NCI-H748 (cell line): ENCODE measurements around the gene FCHO1.
"Not testable (repeated sequence)": the region's sequence is repeated elsewhere in the genome, so short reads cannot be mapped to it uniquely, and the experiment has no call there.

ENCODE experiments used
- DNase-seq: peaks from one replicate; lab custom pipeline; 2025; ENCODE audit not compliant: unreplicated experiment; lab: John Stamatoyannopoulos, UW

The FCHO1 gene

DNA sequence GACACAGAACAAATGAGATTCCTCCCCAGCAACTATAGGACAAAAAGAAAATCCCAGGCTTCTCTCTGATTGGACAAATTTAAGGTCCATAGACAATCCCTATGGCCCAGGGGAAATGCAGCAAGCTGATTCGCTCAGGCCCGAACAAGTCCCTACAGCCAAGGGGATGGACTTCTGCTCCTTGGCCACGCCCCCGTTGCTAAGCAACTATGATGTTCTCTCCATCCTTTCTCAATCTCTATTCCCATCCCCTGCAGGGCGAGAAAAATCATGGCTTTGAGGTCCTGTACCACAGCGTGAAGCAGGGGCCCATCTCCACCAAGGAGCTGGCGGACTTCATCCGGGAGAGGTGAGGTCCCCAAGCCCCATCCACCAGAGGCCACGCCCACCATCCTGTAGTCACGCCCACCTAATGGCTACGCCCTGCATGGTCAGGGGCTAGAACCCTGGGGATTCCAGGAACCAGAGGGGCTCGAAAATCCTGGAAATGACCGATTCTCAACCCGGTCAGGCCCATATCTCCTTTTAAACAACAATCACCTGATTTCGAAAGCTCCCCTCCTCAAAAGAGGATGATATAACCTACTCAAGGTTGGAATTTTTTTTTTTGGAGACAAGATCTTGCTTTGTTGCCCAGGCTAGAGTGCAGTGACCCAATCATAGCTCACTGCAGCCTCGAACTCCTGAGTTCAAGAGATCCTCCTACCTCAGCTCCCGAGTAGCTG is 11.4 kb downstream of the FCHO1 start:
- peak; percentile 92 for DNase-seq

- DNase-seq, result no peak
Measured at GRCh38 chr19:17764348-17764747, 13.1 kb downstream of the FCHO1 start.

DNA sequence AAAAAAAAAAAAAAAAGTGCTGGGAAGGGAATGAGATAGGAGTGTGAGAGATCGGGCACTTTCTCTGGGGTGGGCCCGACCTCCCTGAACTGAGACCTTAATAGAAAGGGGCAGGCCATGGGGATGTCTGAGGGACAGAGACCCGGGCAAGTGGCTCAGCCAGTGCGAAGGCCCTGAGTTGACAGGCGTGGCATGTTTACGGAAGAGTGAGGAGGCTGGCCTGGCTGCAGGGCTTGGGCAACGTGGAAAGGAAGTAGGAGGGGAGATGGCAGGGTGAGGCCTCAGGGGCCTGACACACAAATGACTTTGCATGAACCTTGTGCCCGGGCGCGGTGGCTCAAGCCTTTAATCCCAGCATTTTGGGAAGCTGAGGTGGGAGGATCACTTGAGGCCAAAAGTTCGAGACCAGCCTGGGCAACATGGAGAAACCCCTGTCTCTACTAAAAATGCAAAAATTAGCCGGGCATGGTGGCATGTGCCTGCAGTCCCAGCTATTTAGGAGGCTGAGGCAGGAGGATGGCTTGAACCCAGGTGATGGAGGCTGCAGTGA is 13.9 kb downstream of the FCHO1 start:
- DNase-seq, result no peak

GRCh38 chr19:17766543-17767131 is 15.4 kb downstream of the FCHO1 start:
- DNase-seq, result peak; percentile 83

DNA sequence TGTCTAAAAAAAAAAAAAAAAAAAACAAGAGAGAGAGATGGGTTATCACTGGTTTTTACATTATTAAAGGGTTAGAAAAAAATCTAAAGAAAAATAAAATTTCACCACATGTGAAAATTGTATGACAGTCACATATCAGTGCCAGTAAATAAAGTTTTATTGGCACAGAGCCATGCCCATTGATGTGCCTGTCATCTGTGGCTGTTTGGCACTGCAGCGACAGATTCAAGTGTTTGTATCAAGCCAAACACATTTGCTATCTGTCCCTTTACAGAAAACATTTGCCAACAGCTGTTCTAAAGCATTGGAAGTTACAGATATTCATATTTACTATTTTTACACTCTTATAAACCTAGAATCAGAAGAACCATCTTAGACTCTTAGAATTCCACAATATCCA is 16.3 kb downstream of the FCHO1 start:
- DNase-seq, result no peak

DNA sequence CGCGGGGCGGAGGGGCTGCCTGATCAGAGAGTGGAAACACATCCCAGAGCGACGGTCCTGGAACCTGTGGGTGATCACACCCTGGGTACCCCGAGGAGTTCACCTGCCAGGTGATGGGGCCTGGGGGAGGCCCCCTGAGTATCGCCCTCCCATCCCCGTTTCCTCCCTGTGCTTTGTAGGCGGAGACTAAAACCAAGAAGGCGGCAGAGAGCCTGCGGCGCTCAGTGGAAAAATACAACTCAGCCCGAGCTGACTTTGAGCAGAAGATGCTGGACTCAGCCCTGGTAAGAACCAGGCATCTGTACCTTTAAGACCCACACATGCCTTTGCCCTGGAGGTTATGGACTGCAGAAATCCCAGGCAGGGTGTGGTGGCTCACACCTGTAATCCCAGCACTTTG is 19.3 kb downstream of the FCHO1 start:
- DNase-seq, result no peak

DNA sequence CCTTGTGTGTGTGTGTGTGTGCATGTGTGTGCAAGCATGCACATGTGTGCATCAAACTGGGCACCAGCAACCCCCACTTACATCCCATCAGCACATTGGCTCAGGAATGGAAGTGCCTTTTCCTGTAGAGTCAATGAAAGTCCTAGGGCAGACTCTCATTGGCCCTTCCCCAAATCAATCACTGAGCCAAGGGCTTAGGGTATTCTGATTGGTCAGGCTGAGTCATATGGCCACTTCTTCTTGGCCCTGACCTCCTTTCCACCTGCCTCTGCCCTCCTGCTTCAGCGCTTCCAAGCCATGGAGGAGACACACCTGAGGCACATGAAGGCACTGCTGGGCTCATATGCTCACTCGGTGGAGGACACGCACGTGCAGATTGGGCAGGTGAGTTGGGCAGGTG is 20.9 kb downstream of the FCHO1 start:
- no peak for DNase-seq

- no peak for DNase-seq
Measured at GRCh38 chr19:17775245-17775927, 24.1 kb downstream of the FCHO1 start.

DNA sequence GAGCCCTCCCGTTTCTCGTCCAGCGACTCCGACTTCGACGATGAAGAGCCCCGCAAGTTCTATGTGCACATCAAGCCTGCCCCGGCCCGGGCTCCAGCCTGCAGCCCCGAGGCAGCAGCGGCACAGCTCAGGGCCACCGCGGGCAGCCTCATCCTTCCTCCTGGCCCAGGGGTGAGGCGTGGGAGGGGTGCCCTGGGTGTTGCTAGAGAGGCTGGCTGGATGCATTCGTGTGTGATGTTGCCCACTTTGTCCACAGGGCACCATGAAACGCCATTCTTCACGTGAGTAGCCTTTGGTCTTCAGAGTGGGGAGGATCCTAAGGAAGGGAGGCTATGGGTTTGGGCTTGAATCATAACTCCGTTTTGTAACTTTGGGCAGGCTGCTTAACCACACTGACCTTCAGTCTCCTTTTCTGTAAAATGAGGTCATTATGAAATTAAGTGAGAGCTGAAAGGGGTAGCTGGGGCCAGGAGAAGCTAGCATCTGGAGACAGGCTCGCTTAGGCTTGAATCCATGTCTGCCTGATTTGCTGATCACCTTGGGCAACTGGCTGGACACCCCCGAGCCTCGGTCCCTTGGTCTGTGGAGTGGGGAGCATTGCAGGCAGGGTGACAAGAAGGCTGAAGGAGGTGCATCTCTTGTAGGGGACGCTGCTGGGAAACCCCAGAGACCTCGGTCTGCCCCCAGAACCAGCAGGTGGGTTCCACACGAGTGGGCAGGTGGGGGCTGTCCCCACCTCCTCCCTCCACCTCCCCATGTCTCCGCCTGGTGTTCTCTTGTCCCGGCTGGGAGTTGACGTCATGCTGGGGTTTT is 24.9 kb downstream of the FCHO1 start:
- DNase-seq, result no peak

- not testable (repeated sequence) for DNase-seq
Measured at GRCh38 chr19:17777840-17778239, 26.6 kb downstream of the FCHO1 start.

DNA sequence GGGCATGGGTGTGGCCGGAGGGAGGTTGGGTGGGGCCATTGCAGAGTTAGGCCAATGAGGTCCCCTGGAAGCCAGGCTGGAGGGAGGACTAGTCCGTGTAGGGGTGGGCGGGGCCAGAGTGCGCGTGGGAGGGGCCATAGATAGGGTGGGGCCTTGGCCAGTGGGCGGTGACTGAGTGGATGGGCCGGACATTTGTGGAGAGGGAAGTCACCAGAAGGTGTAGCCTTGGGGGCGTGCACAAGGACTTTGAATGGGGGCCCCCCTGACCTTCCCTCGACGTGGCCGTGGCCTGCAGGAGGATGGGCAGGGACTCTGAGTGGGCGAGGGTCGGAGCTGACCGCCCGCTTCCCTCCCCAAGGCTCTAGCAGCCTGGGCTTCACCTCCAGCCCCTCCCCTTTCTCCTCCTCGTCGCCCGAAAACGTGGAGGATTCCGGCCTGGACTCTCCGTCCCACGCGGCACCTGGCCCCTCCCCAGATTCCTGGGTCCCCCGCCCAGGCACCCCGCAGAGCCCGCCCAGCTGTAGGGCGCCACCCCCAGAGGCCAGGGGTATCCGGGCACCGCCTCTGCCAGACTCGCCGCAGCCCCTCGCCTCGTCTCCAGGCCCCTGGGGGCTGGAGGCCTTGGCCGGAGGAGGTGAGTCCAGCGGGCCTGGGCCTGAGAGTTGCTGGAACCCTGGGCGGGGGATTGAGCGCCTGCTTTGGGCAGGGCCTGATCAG is 27.1 kb downstream of the FCHO1 start:
- DNase-seq, result peak; percentile 25

DNA sequence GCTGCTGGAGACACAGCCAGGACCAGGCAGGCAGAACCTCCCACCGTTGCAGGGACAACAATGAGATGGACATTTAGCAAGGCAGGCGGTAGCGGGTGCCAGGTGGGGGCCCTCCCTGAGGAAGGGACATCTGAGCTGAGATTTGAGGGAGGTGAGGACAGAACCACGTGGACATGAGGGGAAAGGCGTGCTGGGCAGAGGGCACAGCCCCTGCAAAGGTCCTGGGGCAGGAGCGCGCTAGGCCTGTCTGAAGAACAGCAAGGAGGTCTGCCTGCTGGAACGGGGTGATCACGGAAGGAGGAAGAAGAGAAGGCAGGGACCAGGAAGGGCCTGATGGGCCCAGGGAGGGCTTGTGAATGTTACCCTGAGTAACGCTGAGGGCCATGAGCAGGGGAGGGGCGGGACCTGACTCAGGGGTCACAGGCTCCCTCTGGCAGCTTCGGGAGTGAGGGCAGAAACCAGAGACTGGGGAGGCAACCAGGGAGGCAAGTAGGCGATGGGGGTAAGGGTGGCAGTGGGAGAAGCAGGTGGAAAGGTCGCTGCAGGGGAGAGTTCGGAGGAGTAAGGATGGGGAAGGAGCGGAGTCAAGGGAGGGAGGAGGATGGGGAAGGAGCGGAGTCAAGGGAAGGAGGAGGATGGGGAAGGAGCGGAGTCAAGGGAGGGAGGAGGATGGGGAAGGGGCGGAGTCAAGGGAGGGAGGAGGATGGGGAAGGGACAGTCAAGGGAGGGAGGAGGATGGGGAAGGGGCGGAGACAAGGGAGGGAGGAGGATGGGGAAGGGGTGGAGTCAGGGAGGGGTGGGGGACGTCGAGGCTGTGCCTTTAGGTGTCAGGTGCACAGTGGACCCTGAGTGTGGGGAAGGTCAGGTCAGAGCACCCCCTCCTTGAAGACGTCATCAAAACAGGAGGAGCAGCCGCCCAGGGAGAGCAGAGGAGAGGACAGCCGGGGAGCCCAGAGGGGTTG is 28.0 kb downstream of the FCHO1 start:
- DNase-seq, result no peak

DNA sequence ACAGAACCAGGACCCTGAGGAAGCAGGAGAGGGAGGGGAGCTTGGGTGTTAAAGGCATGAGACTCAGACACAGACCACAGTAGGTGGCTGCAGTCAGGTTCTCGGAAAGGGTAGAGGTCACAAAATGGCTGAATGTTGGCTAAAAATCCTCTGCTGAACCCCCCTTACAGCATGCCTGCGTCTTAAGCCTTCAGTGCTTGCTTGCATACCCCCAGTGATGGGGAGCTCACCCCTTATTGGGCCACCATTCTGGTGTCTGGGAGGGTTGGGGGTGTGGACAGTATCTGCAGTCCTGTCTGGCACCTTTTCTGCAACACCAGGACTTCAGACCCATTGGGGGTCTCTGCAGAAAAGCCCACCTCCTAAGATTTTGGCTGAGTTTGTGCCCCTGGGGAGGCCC is 29.5 kb downstream of the FCHO1 start:
- DNase-seq, result no peak

GRCh38 chr19:17783721-17784120 is 32.4 kb downstream of the FCHO1 start:
- DNase-seq, result not testable (repeated sequence)

DNA sequence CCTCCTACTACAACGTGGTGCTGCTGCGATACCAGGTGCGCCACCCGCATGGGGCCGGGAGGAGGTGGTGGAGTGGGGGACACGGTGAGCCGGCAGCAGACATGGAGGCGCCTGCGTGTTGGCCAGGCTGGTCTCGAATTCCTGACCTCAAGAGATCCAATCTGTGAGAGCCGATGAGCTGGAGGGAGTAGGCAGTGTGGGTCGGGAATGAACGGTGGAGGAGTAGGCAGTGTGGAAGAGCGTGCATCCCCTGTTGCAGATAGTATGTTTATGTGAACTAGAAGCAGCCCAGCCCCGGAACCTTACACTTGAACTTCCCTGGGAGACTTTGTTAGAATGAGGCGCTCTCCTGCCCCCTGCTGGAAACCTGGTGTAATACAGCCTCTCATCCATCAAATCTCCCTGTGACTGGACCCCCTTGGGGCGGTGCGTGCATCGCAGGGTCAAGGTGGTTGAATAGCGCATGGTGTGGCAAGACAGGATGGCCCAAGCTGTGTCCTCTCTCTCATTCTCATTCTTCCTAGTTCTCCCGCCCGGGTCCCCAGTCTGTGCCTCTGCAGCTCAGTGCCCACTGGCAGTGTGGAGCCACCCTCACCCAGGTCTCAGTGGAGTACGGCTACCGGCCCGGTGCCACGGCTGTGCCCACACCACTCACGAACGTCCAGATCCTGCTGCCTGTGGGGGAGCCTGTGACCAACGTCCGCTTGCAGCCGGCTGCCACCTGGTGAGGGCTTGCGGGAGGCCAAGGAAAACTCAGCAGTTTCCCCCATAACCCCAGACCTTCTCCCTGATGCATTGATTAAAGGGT is 33.1 kb downstream of the FCHO1 start:
- peak; percentile 49 for DNase-seq

DNA sequence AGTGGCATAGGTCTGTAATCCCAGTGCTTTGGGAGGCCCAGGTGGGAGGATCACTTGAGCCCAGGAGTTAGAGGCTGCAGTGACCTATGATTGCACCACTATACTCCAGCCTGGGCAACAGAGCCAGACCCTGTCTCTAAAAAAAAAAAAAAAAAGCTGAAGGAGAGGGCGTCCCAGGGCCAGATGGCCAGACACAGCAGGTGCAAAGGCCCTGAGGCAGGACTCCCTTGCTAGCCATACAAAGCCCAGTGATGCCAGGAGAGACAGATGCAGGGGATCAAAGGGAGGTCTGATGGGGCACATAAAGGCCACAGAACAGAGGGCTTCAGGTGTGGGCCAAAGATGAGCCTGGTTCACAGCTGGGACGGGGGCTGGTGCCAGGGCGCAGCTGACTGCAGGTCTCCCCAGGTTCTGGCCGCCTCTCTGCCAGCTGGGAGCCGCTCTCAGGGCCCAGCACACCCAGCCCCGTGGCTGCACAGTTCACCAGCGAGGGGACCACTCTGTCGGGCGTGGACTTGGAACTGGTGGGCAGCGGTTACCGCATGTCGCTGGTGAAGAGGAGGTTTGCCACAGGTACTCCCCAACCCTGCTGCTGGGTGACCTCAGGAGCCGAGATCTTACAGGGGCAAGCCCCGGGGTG is 36.1 kb downstream of the FCHO1 start:
- DNase-seq, result no peak

DNA sequence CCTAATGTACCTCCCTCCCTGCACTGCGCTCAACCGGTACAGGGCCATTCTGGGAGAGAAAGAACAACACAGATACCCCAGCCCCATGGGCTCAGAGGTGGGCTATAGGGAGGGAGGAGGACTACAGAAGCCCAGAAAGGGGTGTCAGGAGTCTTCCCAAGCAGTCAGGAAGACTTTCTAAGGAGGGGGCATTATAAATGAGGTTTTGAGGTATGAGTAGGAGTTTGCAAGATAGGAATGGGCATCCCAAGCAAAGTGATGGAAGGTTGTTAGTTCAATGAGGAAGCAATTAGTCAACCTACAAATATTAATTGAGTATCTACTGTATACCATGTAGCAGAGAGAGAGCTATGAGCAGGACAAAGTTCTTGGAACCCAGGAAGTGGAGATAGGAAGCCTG is 37.4 kb downstream of the FCHO1 start:
- no peak for DNase-seq
